ENCODE data around the gene SIRT4. TPM values are rescaled to one million over a fixed set of nuclear protein-coding genes. Genes with fewer than 3 reads are reported as not detected.

The SIRT4 gene
- total and polyA plus RNA-seq, 2 of the 13 experiments (the other 11 are each of a cell fraction or from before 2014, with no cell fraction given), result 3.4 to 5.8 TPM

DNA sequence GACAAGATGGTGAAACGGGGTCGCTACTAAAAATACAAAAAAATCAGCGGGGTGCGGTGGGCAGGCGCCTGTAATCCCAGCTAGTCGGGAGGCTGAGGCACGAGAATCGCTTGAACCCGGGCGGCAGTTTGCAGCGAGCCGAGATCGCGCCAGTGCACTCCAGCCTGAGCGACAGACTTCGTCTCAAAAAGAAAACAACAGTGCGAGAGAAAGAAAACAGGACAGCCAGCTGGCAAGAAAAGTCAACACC is 9.8 kb upstream of the SIRT4 start:
- ATAC-seq (peak; percentile 4), FAIRE-seq (no peak), DNase-seq (ENCODE audit: low spot score) (no peak)
- H3K9me3 ChIP-seq (ENCODE audit: low read length), result no peaks in the 10 kb centered on the region
- in situ Hi-C loops (cut with HindIII; ENCODE audit: extremely low pct_ligation_motif_present, low pct_unique_long_range_greater_than_20kb), result no loop called here
- 1% methylated on average over 17 of the region's 17 CpGs for WGBS (ENCODE audit: low lambda C conversion rate)
- ChIA-PET POLR2A (interaction anchor here (1.0 to 5.6 kb wide), 20 partner anchors 9 to 304 kb away, joined by 3 to 461 read pairs (median 22); partner anchors contain the start of genes BICDL1, DYNLL1, PXN and RAB35), CTCF (ENCODE audit: low intra/inter-chr PET ratio, low total read pairs) (no interaction called here)
- no peaks in the 10 kb centered on the region for H3K79me2 ChIP-seq (ENCODE audit: insufficient read depth, low read length)
- no peaks in the 10 kb centered on the region for H4K20me1 ChIP-seq (ENCODE audit: insufficient read depth, low read length)
- peak overlapping the region; percentile 100 for H3K27ac ChIP-seq (ENCODE audit: extremely low read length, insufficient read depth, low read length)
- peak overlapping the region; percentile 59 to 74 (median 71) for H3K4me3 ChIP-seq (replicated peaks in 1 of 3; ENCODE audit: insufficient read depth in 1 of 3, low read depth in 2 of 3, low read length in 3 of 3)
- TSS peak; percentile 99 for BruUV-seq (replicated peaks)
- no peaks in the 10 kb centered on the region; a peak in 1 of 5 replicates for H3K27me3 ChIP-seq (ENCODE audit: control insufficient read depth in 1 of 2, insufficient read depth in 2 of 2, low read length in 2 of 2)
- peak overlapping the region; percentile 91 for H3K4me2 ChIP-seq (ENCODE audit: low read depth, low read length)
- no peak overlapping the region for H2AFZ ChIP-seq (ENCODE audit: low read length)
- H3K4me1 ChIP-seq (ENCODE audit: insufficient read depth, low read length), result peaks cover 26% of the 10 kb centered on the region; the same call in 1 of the 2 replicates
- intact Hi-C loops (cut with micrococcal nuclease; ENCODE audit: unreplicated experiment), result no loop called here
- peak overlapping the region; percentile 98 for H3K9ac ChIP-seq (ENCODE audit: insufficient read depth, low read depth, low read length)
- H3K36me3 ChIP-seq (replicated peaks in 1 of 2; ENCODE audit: control insufficient read depth in 1 of 2, insufficient read depth in 2 of 2, low read length in 2 of 2), result no peaks in the 10 kb centered on the region
- no peak for TF ChIP-seq ZNF224 (CRISPR knock-in tag; IDR thresholded peaks at IDR 0.05)
- TF ChIP-seq MTA3 (CRISPR knock-in tag; IDR thresholded peaks at IDR 0.05), result no peak
- TF ChIP-seq HNF4A (CRISPR knock-in tag; IDR thresholded peaks at IDR 0.05), result no peak
- TF ChIP-seq ZBTB20 (CRISPR knock-in tag; IDR thresholded peaks at IDR 0.05; ENCODE audit: borderline replicate concordance, low read depth), result no peak
- TF ChIP-seq ZNF775 (CRISPR knock-in tag; IDR thresholded peaks at IDR 0.05; ENCODE audit: borderline replicate concordance), result no peak
- TF ChIP-seq LCORL (IDR thresholded peaks at IDR 0.05), result 0 out of 2 replicates have a peak, but pooled peaks have one; percentile 23
- TF ChIP-seq LCORL (CRISPR knock-in tag; IDR thresholded peaks at IDR 0.05), result no peak
- TF ChIP-seq HNRNPH1 (optimal IDR thresholded peaks at IDR 0.05; ENCODE audit: low read depth, low read length), result no peak
- TF ChIP-seq ZNF687 (CRISPR knock-in tag; IDR thresholded peaks at IDR 0.05), result peak; percentile 53
- 0 out of 2 replicates have a peak, but pooled peaks have one; percentile 10 for TF ChIP-seq ZNF12 (CRISPR knock-in tag; IDR thresholded peaks at IDR 0.05)
- no peak for TF ChIP-seq U2AF1 (optimal IDR thresholded peaks at IDR 0.05; ENCODE audit: low read depth, low read length)
- TF ChIP-seq SIN3A (IDR thresholded peaks at IDR 0.05; ENCODE audit: borderline replicate concordance, low read depth, low read length), result 0 out of 2 replicates have a peak, but pooled peaks have one; percentile 18
- no peak for TF ChIP-seq ZC3H13 (CRISPR knock-in tag; IDR thresholded peaks at IDR 0.05)
- no peak for TF ChIP-seq ZNF367 (CRISPR knock-in tag; IDR thresholded peaks at IDR 0.05; ENCODE audit: borderline replicate concordance)
- TF ChIP-seq RCOR2 (CRISPR knock-in tag; IDR thresholded peaks at IDR 0.05), result 0 out of 2 replicates have a peak, but pooled peaks have one; percentile 9
- TF ChIP-seq ELF1 (CRISPR knock-in tag; IDR thresholded peaks at IDR 0.05), result no peak

All from HepG2 (cell line).